ENCODE results near the gene IL1F10. TPM values are rescaled to one million over a fixed set of nuclear protein-coding genes. Genes with fewer than 3 reads are reported as not detected.

Gene IL1F10
- total and polyA plus RNA-seq, 2 of the 8 experiments (the other 6 are each of a cell fraction or from before 2014, with no cell fraction given), result not detected

DNA sequence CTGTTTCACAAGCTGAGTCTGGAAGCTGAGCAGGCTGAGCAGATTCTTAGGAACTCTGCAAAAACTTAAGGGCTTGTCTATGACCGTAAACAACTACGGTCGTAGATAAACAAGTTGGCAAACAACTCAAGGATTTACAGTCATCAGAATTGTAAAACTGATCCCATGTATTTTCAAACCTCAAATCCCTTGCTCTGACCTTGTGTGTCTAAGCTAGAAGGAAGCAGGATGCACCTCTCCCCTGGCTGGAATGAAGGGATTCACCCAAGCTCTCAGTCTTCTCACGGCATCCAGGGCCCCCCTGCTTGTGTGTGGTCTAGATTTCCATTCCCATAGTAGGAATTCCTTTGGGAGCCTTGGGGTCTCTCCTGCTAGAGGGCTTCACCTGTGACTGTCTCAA, 47.2 kb downstream of the IL1F10 start (continued):
- TF ChIP-seq, protein P1, sequence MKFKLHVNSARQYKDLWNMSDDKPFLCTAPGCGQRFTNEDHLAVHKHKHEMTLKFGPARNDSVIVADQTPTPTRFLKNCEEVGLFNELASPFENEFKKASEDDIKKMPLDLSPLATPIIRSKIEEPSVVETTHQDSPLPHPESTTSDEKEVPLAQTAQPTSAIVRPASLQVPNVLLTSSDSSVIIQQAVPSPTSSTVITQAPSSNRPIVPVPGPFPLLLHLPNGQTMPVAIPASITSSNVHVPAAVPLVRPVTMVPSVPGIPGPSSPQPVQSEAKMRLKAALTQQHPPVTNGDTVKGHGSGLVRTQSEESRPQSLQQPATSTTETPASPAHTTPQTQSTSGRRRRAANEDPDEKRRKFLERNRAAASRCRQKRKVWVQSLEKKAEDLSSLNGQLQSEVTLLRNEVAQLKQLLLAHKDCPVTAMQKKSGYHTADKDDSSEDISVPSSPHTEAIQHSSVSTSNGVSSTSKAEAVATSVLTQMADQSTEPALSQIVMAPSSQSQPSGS (IDR thresholded peaks at IDR 0.05; ENCODE audit: low read length), result no peak
